ENCODE data around the gene GOT2. TPM values are rescaled to one million over a fixed set of nuclear protein-coding genes. Genes with fewer than 3 reads are reported as not detected.

Gene GOT2
- total RNA-seq, 1 experiment from 2014 or later = 135 TPM

DNA sequence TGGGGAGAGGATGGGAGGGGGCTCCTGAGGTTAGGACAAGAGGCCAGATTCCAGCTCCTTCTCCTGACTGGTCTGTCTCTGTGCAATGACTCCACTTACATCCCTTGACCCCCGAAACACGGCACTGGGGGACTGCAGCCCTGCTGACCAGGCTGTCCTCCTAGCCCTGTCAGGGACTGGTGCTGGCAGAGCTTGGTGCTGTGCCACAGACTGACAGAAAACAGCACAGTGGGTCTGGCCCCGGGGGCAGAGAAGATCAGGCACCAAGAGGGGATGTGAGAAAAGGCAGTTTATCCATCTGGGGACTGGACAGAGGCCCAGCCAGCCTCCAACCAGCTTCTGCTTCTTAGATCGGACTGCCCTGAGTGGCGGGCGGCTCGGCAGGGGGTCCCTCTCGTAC lies 68.9 kb downstream of the GOT2 start:
- TF ChIP-seq SP1 (IDR thresholded peaks at IDR 0.05; ENCODE audit: low read depth) = no peak
- TF ChIP-seq YY1 (IDR thresholded peaks at IDR 0.05; ENCODE audit: extremely low read depth, insufficient replicate concordance, low read depth, low read length) = no peak
- no peak for TF ChIP-seq JUND (IDR thresholded peaks at IDR 0.05)
- TF ChIP-seq, protein P1, sequence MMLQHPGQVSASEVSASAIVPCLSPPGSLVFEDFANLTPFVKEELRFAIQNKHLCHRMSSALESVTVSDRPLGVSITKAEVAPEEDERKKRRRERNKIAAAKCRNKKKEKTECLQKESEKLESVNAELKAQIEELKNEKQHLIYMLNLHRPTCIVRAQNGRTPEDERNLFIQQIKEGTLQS (IDR thresholded peaks at IDR 0.05) = no peak
- TF ChIP-seq, protein P2, sequence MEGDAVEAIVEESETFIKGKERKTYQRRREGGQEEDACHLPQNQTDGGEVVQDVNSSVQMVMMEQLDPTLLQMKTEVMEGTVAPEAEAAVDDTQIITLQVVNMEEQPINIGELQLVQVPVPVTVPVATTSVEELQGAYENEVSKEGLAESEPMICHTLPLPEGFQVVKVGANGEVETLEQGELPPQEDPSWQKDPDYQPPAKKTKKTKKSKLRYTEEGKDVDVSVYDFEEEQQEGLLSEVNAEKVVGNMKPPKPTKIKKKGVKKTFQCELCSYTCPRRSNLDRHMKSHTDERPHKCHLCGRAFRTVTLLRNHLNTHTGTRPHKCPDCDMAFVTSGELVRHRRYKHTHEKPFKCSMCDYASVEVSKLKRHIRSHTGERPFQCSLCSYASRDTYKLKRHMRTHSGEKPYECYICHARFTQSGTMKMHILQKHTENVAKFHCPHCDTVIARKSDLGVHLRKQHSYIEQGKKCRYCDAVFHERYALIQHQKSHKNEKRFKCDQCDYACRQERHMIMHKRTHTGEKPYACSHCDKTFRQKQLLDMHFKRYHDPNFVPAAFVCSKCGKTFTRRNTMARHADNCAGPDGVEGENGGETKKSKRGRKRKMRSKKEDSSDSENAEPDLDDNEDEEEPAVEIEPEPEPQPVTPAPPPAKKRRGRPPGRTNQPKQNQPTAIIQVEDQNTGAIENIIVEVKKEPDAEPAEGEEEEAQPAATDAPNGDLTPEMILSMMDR (IDR thresholded peaks at IDR 0.05 in 2 of 3, conservative IDR thresholded peaks at IDR 0.05 in 1 of 3; ENCODE audit: borderline replicate concordance in 1 of 3, insufficient read depth in 1 of 3, low read depth in 2 of 3, low read length in 2 of 3) = no peak
- TF ChIP-seq, protein P3, sequence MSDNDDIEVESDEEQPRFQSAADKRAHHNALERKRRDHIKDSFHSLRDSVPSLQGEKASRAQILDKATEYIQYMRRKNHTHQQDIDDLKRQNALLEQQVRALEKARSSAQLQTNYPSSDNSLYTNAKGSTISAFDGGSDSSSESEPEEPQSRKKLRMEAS (IDR thresholded peaks at IDR 0.05) = no peak
- TF ChIP-seq CBX3 (IDR thresholded peaks at IDR 0.05; ENCODE audit: low read depth) = no peak
- no peak for TF ChIP-seq EGR1 (IDR thresholded peaks at IDR 0.05; ENCODE audit: low read depth)
- no peak for TF ChIP-seq RAD21 (IDR thresholded peaks at IDR 0.05; ENCODE audit: low read depth)
- TF ChIP-seq ZNF274 (IDR thresholded peaks at IDR 0.05; ENCODE audit: low read depth, low read length) = no peak

More for the DNA sequence above, 68.9 kb downstream of the GOT2 start:
- Histone ChIP-seq H3K27ac (ENCODE audit: low read depth, low read length) (no peak overlapping the region), H3K36me3 (ENCODE audit: control insufficient read depth in 1 of 2, insufficient read depth in 2 of 2, low read length in 2 of 2) (no peaks in the 10 kb centered on the region), H3K4me3 (replicated peaks in 1 of 2; ENCODE audit: low read depth in 1 of 2, low read length in 2 of 2) (no peak overlapping the region), H3K4me1 (ENCODE audit: control insufficient read depth in 1 of 2, insufficient read depth in 2 of 2, low read length in 2 of 2) (peaks cover 0 to 4% of the 10 kb centered on the region in 2 experiments; a peak in 1 of 4 replicates), H3K4me2 (ENCODE audit: low read length) (no peak overlapping the region), H3K79me2 (ENCODE audit: insufficient read depth, low read length) (no peaks in the 10 kb centered on the region), H2AFZ (ENCODE audit: low read depth, low read length, poor library complexity, severe bottlenecking) (no peak overlapping the region), H3K9ac (ENCODE audit: low read length) (no peak overlapping the region), H3K9me2 (ENCODE audit: insufficient read depth) (no peaks in the 10 kb centered on the region), H3K9me3 (ENCODE audit: control insufficient read depth in 1 of 2, insufficient read depth in 1 of 2, low read depth in 1 of 2, low read length in 2 of 2) (no peaks in the 10 kb centered on the region), H3K27me3 (ENCODE audit: insufficient read depth, low read length) (no peaks in the 10 kb centered on the region), H4K20me1 (ENCODE audit: insufficient read depth) (no peaks in the 10 kb centered on the region)
- BruUV-seq (replicated peaks) = no TSS peak
- ChIA-PET RAD21 (ENCODE audit: low non-redundant PET in 1 of 2, low total read pairs in 2 of 2, uncharacterized antibody in 2 of 2, unreplicated experiment in 2 of 2) (no interaction called here), POLR2A (no interaction called here), CTCF (no interaction called here)
- ATAC-seq (no peak), DNase-seq (ENCODE audit: low read depth, low spot score) (no peak)
- intact Hi-C loops (cut with micrococcal nuclease) = no loop called here
